HUES6 (cell line): ENCODE measurements around the gene VMP1.
"Not testable (repeated sequence)": the region's sequence is repeated elsewhere in the genome, so short reads cannot be mapped to it uniquely, and the experiment has no call there.

Source experiments
- H3K27ac ChIP-seq: 2 replicates; pipeline ENCODE4 v1.7.0; 2013; ENCODE audit warnings: low read depth, mild to moderate bottlenecking, low read length, inconsistent platforms
- H3K27me3 ChIP-seq: 2 replicates; pipeline ENCODE4 v1.6.1; 2013; ENCODE audit warnings: low read length; ENCODE audit not compliant: control insufficient read depth, insufficient read depth
- H3K36me3 ChIP-seq: 2 replicates; pipeline ENCODE4 v1.6.1; 2013; ENCODE audit warnings: low read length; ENCODE audit not compliant: control insufficient read depth, insufficient read depth
- H3K4me1 ChIP-seq: 2 replicates; pipeline ENCODE4 v1.6.1; 2013; ENCODE audit warnings: low read length; ENCODE audit not compliant: control insufficient read depth, insufficient read depth
- H3K4me3 ChIP-seq: 2 replicates; pipeline ENCODE4 v1.5.1; 2013; ENCODE audit warnings: low read depth, low read length
- H3K9ac ChIP-seq: one replicate; pipeline ENCODE4 v1.6.1; 2013; ENCODE audit warnings: mild to moderate bottlenecking, low read length
- H3K9me3 ChIP-seq: 2 replicates; pipeline ENCODE4 v1.6.1; 2013; ENCODE audit warnings: low read depth, low read length; ENCODE audit not compliant: control insufficient read depth, insufficient read depth

The VMP1 gene

GRCh38 chr17:59869941-59870218, 162.4 kb downstream of the VMP1 start:
- H3K9ac ChIP-seq = no peak overlapping the region
- H3K4me1 ChIP-seq = peaks cover 4% of the 10 kb centered on the region; the same call in 1 of the 2 replicates
- H3K27me3 ChIP-seq = no peaks in the 10 kb centered on the region
- no peaks in the 10 kb centered on the region for H3K9me3 ChIP-seq
- no peak overlapping the region for H3K4me3 ChIP-seq
- H3K27ac ChIP-seq = no peak overlapping the region
- peaks cover 29% of the 10 kb centered on the region for H3K36me3 ChIP-seq

DNA sequence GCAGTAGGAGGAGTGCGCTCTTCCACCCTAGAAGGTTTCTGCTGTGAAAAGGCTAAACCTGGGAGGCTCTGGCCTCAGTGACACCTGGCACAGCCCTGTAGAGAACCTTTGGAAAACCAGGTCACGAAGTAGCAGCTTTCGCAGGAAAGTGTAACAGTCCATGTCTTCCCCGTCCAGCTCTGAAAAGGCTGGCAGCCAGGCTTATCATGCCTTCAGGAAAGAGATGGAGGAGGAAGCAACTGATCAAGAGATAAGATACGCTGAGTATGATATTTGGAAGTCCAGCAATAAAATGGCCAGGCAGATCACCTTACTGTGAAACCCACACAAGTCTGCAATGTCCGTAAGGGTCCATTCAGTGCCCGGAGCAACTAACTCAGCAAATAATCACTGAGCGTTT, 163.0 kb downstream of the VMP1 start:
- peaks cover 31% of the 10 kb centered on the region for H3K36me3 ChIP-seq
- H3K27ac ChIP-seq = no peak overlapping the region
- H3K9ac ChIP-seq = no peak overlapping the region

GRCh38 chr17:59872351-59872750, 164.9 kb downstream of the VMP1 start:
- Histone ChIP-seq H3K4me3 (no peak overlapping the region), H3K27ac (no peak overlapping the region), H3K36me3 (peaks cover 46% of the 10 kb centered on the region), H3K9me3 (no peaks in the 10 kb centered on the region), H3K27me3 (no peaks in the 10 kb centered on the region), H3K9ac (no peak overlapping the region), H3K4me1 (peaks cover 4% of the 10 kb centered on the region; the same call in 1 of the 2 replicates)

More for the DNA sequence above, 163.0 kb downstream of the VMP1 start:
- no peaks in the 10 kb centered on the region for H3K9me3 ChIP-seq
- H3K4me3 ChIP-seq = no peak overlapping the region
- no peaks in the 10 kb centered on the region for H3K27me3 ChIP-seq
- peaks cover 4% of the 10 kb centered on the region; the same call in 1 of the 2 replicates for H3K4me1 ChIP-seq

DNA sequence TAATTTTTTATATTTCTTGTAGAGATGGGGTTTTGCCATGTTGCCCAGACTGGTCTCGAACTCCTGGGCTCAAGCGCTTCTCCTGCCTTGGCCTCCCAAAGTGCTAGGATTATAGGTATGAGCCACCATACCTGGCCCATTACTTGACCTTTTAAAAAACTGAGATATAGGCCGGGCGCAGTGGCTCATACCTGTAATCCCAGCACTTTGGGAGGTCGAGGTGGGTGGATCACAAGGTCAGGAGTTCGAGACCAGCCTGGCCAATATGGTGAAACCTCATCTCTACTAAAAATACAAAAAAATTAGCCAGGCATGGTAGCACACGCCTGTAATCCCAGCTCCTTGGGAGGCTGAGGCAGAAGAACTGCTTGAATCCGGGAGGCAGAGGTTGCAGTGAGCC, 166.0 kb downstream of the VMP1 start:
- H3K4me3 ChIP-seq, H3K27ac ChIP-seq, H3K9me3 ChIP-seq, H3K27me3 ChIP-seq, H3K9ac ChIP-seq, H3K4me1 ChIP-seq: not testable (repeated sequence)
- peaks cover 55% of the 10 kb centered on the region for H3K36me3 ChIP-seq

DNA sequence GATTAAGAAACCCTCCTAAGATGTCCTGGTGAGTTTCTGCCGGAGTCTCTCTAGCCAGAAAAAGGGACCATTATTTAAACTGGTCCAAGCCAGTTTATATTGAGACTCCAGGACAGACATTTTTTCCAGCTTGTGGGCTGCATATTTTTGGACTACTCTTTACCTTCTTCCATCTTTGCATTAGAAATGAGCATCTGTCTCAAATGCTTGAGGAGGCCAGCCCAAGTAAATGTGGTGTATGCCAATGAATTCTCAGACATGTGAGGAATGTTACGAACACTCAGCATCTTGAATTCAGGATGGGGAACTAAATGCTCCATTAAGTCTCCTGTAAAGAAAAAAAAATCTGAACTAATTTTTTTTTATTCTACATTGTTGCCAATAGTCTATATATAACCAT, 166.9 kb downstream of the VMP1 start:
- Histone ChIP-seq H3K27ac (no peak overlapping the region), H3K9ac (no peak overlapping the region), H3K4me3 (no peak overlapping the region), H3K9me3 (no peaks in the 10 kb centered on the region), H3K36me3 (peaks cover 59% of the 10 kb centered on the region), H3K4me1 (no peaks in the 10 kb centered on the region), H3K27me3 (no peaks in the 10 kb centered on the region)

DNA sequence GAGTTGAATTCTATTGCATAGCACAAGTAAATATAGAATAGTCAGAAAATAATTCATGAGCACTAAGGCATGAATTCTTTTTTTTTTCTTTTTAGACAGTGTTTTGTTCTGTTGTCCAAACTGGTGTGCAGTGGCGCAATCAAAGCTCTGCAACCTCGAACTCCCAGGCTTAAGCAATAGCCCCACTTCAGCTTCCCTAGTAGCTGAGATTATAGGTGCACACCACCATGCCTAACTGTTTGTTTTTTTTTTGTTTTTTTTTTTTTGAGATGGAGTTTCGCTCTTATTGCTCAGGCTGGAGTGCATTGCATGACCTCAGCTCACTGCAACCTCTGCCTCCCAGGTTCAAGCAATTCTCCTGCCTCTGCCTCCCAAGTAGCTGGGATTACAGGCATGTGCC, 168.7 kb downstream of the VMP1 start:
- Histone ChIP-seq H3K4me3 (no peak overlapping the region), H3K4me1 (no peaks in the 10 kb centered on the region), H3K27me3 (no peaks in the 10 kb centered on the region), H3K27ac (no peak overlapping the region), H3K36me3 (peaks cover 61% of the 10 kb centered on the region), H3K9me3 (no peaks in the 10 kb centered on the region), H3K9ac (no peak overlapping the region)

GRCh38 chr17:59877965-59878364, 170.5 kb downstream of the VMP1 start:
- H3K36me3 ChIP-seq = peaks cover 56% of the 10 kb centered on the region
- no peaks in the 10 kb centered on the region for H3K4me1 ChIP-seq
- no peak overlapping the region for H3K4me3 ChIP-seq
- no peak overlapping the region for H3K9ac ChIP-seq
- H3K27ac ChIP-seq = no peak overlapping the region
- no peaks in the 10 kb centered on the region for H3K27me3 ChIP-seq
- H3K9me3 ChIP-seq = no peaks in the 10 kb centered on the region

- no peaks in the 10 kb centered on the region for H3K9me3 ChIP-seq
- H3K4me3 ChIP-seq = no peak overlapping the region
- peaks cover 54% of the 10 kb centered on the region for H3K36me3 ChIP-seq
- H3K4me1 ChIP-seq = no peaks in the 10 kb centered on the region
- H3K27me3 ChIP-seq = no peaks in the 10 kb centered on the region
- H3K9ac ChIP-seq = no peak overlapping the region
- no peak overlapping the region for H3K27ac ChIP-seq
Measured at GRCh38 chr17:59878624-59879023, 171.2 kb downstream of the VMP1 start.

DNA sequence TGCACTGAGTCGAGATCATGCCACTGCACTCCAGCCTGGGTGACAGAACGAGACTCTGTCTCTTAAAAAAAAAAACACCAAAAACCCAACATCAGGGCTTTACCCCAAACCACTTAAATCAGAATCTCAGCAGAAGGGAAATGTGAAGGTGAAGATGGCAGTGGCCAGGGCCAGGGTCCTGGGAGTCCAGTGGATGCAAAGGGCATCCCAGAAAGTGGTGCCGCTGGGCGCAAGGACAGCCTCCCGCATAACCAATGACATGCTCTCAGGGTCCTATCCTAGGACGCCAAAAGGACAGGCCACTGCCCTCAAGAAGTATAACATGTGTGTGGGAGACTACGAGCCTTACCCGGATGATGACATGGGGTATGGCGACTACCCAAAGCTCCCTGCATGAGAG, 177.4 kb downstream of the VMP1 start:
- H3K36me3 ChIP-seq = peaks cover 45% of the 10 kb centered on the region
- no peaks in the 10 kb centered on the region for H3K9me3 ChIP-seq
- no peaks in the 10 kb centered on the region for H3K4me1 ChIP-seq

DNA sequence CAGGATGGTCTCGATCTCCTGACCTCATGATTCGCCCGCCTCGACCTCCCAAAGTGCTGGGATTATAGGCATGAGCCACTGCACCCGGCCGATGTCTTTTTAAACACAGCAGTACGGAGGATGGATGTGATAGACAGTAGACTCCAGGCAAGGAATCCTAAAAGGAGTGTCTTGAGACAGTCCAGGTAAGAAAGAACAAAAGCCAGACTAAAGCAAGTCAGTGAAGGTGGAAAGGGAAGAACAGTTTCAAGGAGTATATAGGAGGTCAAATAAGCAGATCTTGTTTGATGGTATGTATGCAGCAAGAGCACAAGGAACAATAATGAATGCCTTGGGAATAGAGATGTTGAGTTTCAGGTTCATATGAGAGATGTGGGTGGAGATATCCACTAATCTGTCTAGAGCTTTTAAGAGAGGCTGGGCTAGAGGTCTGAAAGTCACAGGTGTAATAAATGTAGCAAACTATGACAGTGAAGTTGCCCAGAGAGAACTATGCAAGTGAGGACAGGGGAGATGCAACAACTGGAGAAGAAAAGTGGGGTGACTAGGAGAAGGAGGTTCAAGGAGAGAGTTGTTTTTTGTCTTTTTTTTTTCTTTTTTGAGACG, 180.8 kb downstream of the VMP1 start:
- Histone ChIP-seq H3K4me1 (no peaks in the 10 kb centered on the region), H3K9ac (no peak overlapping the region), H3K36me3 (peaks cover 39% of the 10 kb centered on the region), H3K27ac (no peak overlapping the region), H3K4me3 (no peak overlapping the region), H3K9me3 (no peaks in the 10 kb centered on the region), H3K27me3 (no peaks in the 10 kb centered on the region)

More for the DNA sequence above, 177.4 kb downstream of the VMP1 start:
- Histone ChIP-seq H3K27ac (no peak overlapping the region), H3K4me3 (no peak overlapping the region), H3K9ac (no peak overlapping the region), H3K27me3 (no peaks in the 10 kb centered on the region)

DNA sequence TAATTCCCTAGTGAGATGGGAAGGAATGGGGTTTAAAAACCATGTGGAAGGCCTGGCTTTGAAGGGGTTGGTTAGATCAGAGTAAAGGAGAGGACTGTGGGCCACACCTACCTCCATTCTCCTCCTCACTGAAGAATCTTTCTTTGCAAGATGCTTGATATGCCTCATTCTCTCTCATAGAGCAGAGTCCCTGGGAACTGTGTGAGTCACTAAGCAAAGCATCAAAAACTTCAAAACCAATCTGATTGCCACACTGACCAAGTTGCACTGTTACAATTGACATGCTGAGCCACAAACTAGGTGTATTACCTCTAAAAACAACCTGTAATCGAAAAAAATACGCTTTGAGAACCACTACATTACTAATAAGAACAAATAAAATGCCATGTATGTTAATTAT, 183.3 kb downstream of the VMP1 start:
- no peaks in the 10 kb centered on the region for H3K4me1 ChIP-seq
- H3K36me3 ChIP-seq = peaks cover 22% of the 10 kb centered on the region
- H3K9me3 ChIP-seq = no peaks in the 10 kb centered on the region
- H3K9ac ChIP-seq = no peak overlapping the region
- H3K4me3 ChIP-seq = no peak overlapping the region
- H3K27ac ChIP-seq = no peak overlapping the region
- no peaks in the 10 kb centered on the region for H3K27me3 ChIP-seq
